ENCODE data around the gene AP2S1. TPM values are rescaled to one million over a fixed set of nuclear protein-coding genes. Genes with fewer than 3 reads are reported as not detected.

AP2S1 gene
- polyA plus RNA-seq, 1 donor (not counting 4 experiments of a cell fraction or from before 2014, with no cell fraction given): 183 TPM

GRCh38 chr19:46842791-46843190 lies 7.9 kb downstream of the AP2S1 start:
- Histone ChIP-seq H3K27ac (ENCODE audit: control insufficient read depth, insufficient read depth, low read length) (no peak overlapping the region), H3K79me2 (ENCODE audit: control insufficient read depth, insufficient read depth, low read length) (peaks cover 29% of the 10 kb centered on the region), H3K9me1 (ENCODE audit: control insufficient read depth, extremely low read depth, insufficient read depth, low read length) (no peaks in the 10 kb centered on the region), H3K4me1 (ENCODE audit: control insufficient read depth, extremely low read depth, insufficient read depth, low read length) (peaks cover 23% of the 10 kb centered on the region), H3K36me3 (ENCODE audit: control insufficient read depth in 2 of 2, extremely low read depth in 1 of 2, insufficient read depth in 2 of 2, low read length in 2 of 2) (peaks cover 15 to 36% of the 10 kb centered on the region in 2 experiments), H4K20me1 (ENCODE audit: control insufficient read depth, extremely low read depth, insufficient read depth, low read length) (peaks cover 3% of the 10 kb centered on the region), H2AFZ (ENCODE audit: control insufficient read depth, low read length) (no peak overlapping the region), H3K27me3 (ENCODE audit: control insufficient read depth, extremely low read depth, insufficient read depth, low read length) (no peaks in the 10 kb centered on the region), H3K9me3 (ENCODE audit: control insufficient read depth, low read depth, low read length) (no peaks in the 10 kb centered on the region), H3K4me3 (ENCODE audit: control insufficient read depth in 2 of 3, extremely low read depth in 1 of 3, insufficient read depth in 2 of 3, low read depth in 1 of 3, low read length in 3 of 3) (no peak overlapping the region), H3K4me2 (ENCODE audit: control insufficient read depth, extremely low read depth, insufficient read depth, low read depth, low read length) (no peak overlapping the region), H3K9ac (ENCODE audit: control insufficient read depth, extremely low read depth, insufficient read depth, low read length) (no peak overlapping the region)
- no peak for FAIRE-seq
- dilution Hi-C loops (cut with MboI; ENCODE audit: extremely low pct_ligation_motif_present, low sequenced_read_pairs): no loop called here
- TF ChIP-seq EZH2 (IDR thresholded peaks at IDR 0.05; ENCODE audit: low read length) (no peak), CTCF (optimal IDR thresholded peaks at IDR 0.05 in 1 of 3, IDR thresholded peaks at IDR 0.05 in 1 of 3, conservative IDR thresholded peaks at IDR 0.05 in 1 of 3; ENCODE audit: extremely low read depth in 1 of 3, insufficient read depth in 2 of 3, low read length in 3 of 3) (no peak)
- no peak for DNase-seq (ENCODE audit: low read depth, low spot score)

GRCh38 chr19:46841458-46842083 lies 9.1 kb downstream of the AP2S1 start:
- DNase-seq (ENCODE audit: low read depth, low spot score): no peak
- no peak overlapping the region for H3K4me2 ChIP-seq (ENCODE audit: control insufficient read depth, extremely low read depth, insufficient read depth, low read depth, low read length)
- H3K79me2 ChIP-seq (ENCODE audit: control insufficient read depth, insufficient read depth, low read length): peaks cover 17% of the 10 kb centered on the region
- dilution Hi-C loops (cut with MboI; ENCODE audit: extremely low pct_ligation_motif_present, low sequenced_read_pairs): no loop called here
- H3K4me1 ChIP-seq (ENCODE audit: control insufficient read depth, extremely low read depth, insufficient read depth, low read length): peaks cover 23% of the 10 kb centered on the region
- no peaks in the 10 kb centered on the region for H4K20me1 ChIP-seq (ENCODE audit: control insufficient read depth, extremely low read depth, insufficient read depth, low read length)
- H3K36me3 ChIP-seq (ENCODE audit: control insufficient read depth in 2 of 2, extremely low read depth in 1 of 2, insufficient read depth in 2 of 2, low read length in 2 of 2): peaks cover 18 to 37% of the 10 kb centered on the region in 2 experiments
- H3K9me1 ChIP-seq (ENCODE audit: control insufficient read depth, extremely low read depth, insufficient read depth, low read length): no peaks in the 10 kb centered on the region
- no peak overlapping the region for H3K27ac ChIP-seq (ENCODE audit: control insufficient read depth, insufficient read depth, low read length)
- no peak for FAIRE-seq
- H3K27me3 ChIP-seq (ENCODE audit: control insufficient read depth, extremely low read depth, insufficient read depth, low read length): no peaks in the 10 kb centered on the region
- no peak overlapping the region for H3K9ac ChIP-seq (ENCODE audit: control insufficient read depth, extremely low read depth, insufficient read depth, low read length)
- no peak overlapping the region for H3K4me3 ChIP-seq (ENCODE audit: control insufficient read depth in 2 of 3, extremely low read depth in 1 of 3, insufficient read depth in 2 of 3, low read depth in 1 of 3, low read length in 3 of 3)
- TF ChIP-seq EZH2 (IDR thresholded peaks at IDR 0.05; ENCODE audit: low read length) (no peak), CTCF (optimal IDR thresholded peaks at IDR 0.05 in 1 of 3, IDR thresholded peaks at IDR 0.05 in 1 of 3, conservative IDR thresholded peaks at IDR 0.05 in 1 of 3; ENCODE audit: extremely low read depth in 1 of 3, insufficient read depth in 2 of 3, low read length in 3 of 3) (no peak)
- H2AFZ ChIP-seq (ENCODE audit: control insufficient read depth, low read length): no peak overlapping the region
- no peaks in the 10 kb centered on the region for H3K9me3 ChIP-seq (ENCODE audit: control insufficient read depth, low read depth, low read length)

Data from keratinocyte (primary cell).